ENCODE data around the gene NOG.

Gene NOG

DNA sequence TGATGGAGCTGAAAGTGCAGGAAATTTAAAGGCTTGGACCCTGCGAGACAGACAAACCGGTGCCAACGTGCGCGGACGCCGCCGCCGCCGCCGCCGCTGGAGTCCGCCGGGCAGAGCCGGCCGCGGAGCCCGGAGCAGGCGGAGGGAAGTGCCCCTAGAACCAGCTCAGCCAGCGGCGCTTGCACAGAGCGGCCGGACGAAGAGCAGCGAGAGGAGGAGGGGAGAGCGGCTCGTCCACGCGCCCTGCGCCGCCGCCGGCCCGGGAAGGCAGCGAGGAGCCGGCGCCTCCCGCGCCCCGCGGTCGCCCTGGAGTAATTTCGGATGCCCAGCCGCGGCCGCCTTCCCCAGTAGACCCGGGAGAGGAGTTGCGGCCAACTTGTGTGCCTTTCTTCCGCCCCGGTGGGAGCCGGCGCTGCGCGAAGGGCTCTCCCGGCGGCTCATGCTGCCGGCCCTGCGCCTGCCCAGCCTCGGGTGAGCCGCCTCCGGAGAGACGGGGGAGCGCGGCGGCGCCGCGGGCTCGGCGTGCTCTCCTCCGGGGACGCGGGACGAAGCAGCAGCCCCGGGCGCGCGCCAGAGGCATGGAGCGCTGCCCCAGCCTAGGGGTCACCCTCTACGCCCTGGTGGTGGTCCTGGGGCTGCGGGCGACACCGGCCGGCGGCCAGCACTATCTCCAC, at the start of gene NOG:
Gene NOG (plus strand): TSS at position 54 of the 674 bp plus-strand sequence. CDS start 525 bp downstream, at position 579.
- no peak for DNase-seq (ENCODE audit: low spot score)

- no peak for DNase-seq (ENCODE audit: low spot score)
Observed at GRCh38 chr17:56545106-56545505, 48.4 kb upstream of the NOG start.

GRCh38 chr17:56545930-56546329, 47.6 kb upstream of the NOG start:
- DNase-seq (ENCODE audit: low spot score) = no peak

DNA sequence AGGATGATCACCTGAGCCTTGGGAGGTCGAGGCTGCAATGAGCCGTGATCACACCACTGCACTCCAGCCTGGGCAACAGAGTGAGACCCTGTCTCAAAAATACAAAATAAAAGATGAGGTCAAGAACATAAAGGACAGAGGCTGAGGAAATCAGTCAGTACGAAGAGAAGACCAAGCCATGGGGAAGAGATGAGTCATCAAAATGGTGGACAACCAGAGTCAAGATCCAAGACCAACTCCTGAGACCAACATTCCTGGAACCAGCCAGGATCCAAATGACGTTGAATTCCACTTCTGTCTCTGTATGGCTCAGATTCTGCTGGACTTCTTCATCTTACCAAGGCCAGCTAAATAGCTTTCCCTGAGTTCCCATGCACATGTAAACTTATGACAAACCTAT, 44.8 kb upstream of the NOG start:
- no peak for DNase-seq (ENCODE audit: low spot score)

- no peak for DNase-seq (ENCODE audit: low spot score)
Observed at GRCh38 chr17:56549501-56549900, 44.0 kb upstream of the NOG start.

- no peak for DNase-seq (ENCODE audit: low spot score)
Observed at GRCh38 chr17:56557682-56558081, 35.8 kb upstream of the NOG start.

- DNase-seq (ENCODE audit: low spot score) = no peak
Observed at GRCh38 chr17:56558088-56558487, 35.4 kb upstream of the NOG start.

GRCh38 chr17:56570199-56570598, 23.3 kb upstream of the NOG start:
- DNase-seq (ENCODE audit: low spot score) = no peak

- DNase-seq (ENCODE audit: low spot score) = no peak
Observed at GRCh38 chr17:56571456-56571855, 22.0 kb upstream of the NOG start.

DNA sequence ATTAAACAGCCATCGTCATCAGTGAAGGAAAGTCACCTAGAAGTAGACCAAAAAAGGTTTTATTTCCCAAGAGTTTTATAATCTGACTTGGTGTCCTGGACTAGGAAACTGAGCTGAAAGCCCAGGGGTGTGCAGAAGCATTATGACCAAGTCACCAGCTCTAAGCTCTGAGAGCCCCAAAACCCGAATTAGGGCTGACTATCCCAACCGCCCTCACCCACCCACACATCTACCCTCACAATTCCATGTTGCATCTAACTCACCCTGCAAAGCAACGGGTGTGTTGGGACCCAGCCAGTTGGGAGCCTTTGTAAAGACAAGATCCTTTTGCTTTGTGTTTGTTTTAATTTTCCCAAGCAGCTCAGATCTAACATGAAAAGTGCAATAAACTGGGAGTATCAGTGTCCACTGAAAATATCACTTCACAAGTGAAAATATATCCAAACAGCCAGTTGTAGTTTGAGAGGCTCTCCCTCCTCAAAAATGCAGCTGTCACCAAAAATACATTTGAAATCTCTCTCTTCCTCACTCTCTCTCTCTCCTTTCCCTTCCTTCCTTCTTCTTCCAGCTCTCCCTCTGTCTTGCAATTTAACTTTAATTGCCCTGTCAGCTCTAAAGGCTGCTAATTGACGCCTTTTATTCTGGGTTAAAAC, 16.2 kb upstream of the NOG start:
- no peak for DNase-seq (ENCODE audit: low spot score)

GRCh38 chr17:56577843-56578204, 15.7 kb upstream of the NOG start:
- no peak for DNase-seq (ENCODE audit: low spot score)

- DNase-seq (ENCODE audit: low spot score) = no peak
Observed at GRCh38 chr17:56581635-56582627, 11.6 kb upstream of the NOG start.

DNA sequence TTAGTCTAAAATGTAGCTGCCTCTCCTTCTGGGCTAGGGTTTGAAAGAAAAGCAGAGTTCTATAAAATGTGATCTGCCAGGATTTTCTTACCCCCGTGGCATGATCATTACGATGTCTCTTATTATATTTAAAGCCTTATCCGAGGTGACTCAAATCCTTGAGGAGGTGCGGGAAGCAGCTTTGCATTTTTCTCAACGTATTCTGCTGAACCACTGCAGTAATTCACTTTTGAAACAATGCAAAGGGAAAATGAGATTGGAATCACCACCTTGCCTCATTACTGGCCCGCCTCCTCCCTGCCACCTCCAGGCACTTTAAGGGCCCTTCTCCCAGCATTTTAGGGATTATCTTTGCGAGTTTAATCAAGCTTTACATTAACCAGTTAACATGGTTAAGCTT, 9.7 kb upstream of the NOG start:
- DNase-seq (ENCODE audit: low spot score) = no peak

GRCh38 chr17:56587298-56587697, 6.2 kb upstream of the NOG start:
- no peak for DNase-seq (ENCODE audit: low spot score)

DNA sequence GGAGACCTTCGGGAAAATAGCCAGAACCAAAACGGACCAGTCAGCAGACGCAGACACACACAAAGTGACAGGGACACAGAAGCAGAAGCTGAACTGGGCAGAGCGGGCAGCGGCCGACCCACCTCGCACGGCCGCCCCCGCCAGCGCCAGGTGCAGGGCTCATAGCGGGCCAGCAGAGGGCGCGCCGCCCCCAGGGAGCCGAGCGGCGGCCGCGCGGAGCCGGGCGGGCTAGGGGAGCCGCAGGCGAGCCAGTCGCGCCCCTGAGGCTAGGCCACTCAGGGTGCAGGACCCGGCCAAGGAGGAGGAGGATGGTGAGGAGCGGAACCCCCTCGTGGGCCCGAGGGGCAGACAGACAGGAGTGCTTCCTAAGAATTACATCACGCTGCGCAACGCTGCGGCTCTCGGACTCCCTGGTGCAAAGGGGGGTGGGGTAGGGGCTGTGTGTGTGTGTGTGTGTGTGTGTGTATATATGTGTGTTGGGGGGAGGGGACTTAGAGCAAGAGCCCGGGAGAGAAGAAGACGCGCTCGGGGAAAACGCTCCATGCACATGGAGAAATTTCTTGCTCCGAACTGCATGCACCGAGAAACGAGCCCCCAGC, 913 bp upstream of the NOG start:
- peak; percentile 42 for DNase-seq (ENCODE audit: low spot score)

- peak; percentile 61 for DNase-seq (ENCODE audit: low spot score)
Observed at GRCh38 chr17:56593086-56593645, 333 bp upstream of the NOG start.

- peak; percentile 28 for DNase-seq (ENCODE audit: low spot score)
Observed at GRCh38 chr17:56594320-56595107, 1.0 kb downstream of the NOG start.

DNA sequence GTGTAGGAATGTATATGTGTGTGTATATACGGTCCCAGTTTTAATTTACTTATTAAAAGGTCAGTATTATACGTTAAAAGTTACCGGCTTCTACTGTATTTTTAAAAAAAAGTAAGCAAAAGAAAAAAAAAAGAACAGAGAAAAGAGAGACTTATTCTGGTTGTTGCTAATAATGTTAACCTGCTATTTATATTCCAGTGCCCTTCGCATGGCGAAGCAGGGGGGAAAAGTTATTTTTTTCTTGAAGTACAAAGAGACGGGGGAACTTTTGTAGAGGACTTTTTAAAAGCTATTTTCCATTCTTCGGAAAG, 1.6 kb downstream of the NOG start:
- DNase-seq (ENCODE audit: low spot score) = no peak

GRCh38 chr17:56595831-56596690, 2.6 kb downstream of the NOG start:
- DNase-seq (ENCODE audit: low spot score) = peak; percentile 24

Data from CD4-positive, alpha-beta T cell treated with Interleukin-6 at 100 ng/mL for 8 hours (primary cell).